CD14-positive monocyte (primary cell): Measurements from ENCODE around the gene CNOT1. TPM values are rescaled to one million over a fixed set of nuclear protein-coding genes. Genes with fewer than 3 reads are reported as not detected.

Source experiments
- DNase-seq, 3 donors: peaks; one replicate each; pipeline ENCODE4 v3.0.0-alpha.2; 2011 to 2022
- H2AFZ ChIP-seq: 2 replicates; pipeline ENCODE4 v1.6.0; 2012; ENCODE audit warnings: mild to moderate bottlenecking, low read depth, low read length, inconsistent platforms; ENCODE audit not compliant: insufficient read depth, poor library complexity, severe bottlenecking
- H3K27ac ChIP-seq, 2 donors: 1 replicate in 1 of 2; 2 replicates in 1 of 2; pipeline ENCODE4 v1.5.1; 2012 to 2013; ENCODE audit warnings: low read length in 2 of 2, control low read depth in 1 of 2, inconsistent platforms in 1 of 2, low read depth in 1 of 2, mild to moderate bottlenecking in 1 of 2
- H3K27me3 ChIP-seq, 2 donors: one replicate each; pipeline versions ENCODE4 v1.6.0 to v1.6.1; 2011 to 2013; ENCODE audit warnings: low read length in 2 of 2; ENCODE audit not compliant: control insufficient read depth in 2 of 2, insufficient read depth in 2 of 2
- H3K36me3 ChIP-seq, 2 donors: replicated peaks in 1 of 2; 1 replicate in 1 of 2; 2 replicates in 1 of 2; pipeline versions ENCODE4 v1.5.1 to v1.6.1; 2012 to 2013; ENCODE audit warnings: low read length in 2 of 2, control low read depth in 1 of 2, inconsistent platforms in 1 of 2, mild to moderate bottlenecking in 1 of 2; ENCODE audit not compliant: insufficient read depth in 2 of 2, control insufficient read depth in 1 of 2
- H3K4me1 ChIP-seq, 2 donors: 1 replicate in 1 of 2; 2 replicates in 1 of 2; pipeline versions ENCODE4 v1.5.1 to v1.6.1; 2012 to 2013; ENCODE audit warnings: low read length in 2 of 2, control low read depth in 1 of 2, inconsistent platforms in 1 of 2, mild to moderate bottlenecking in 1 of 2, moderate library complexity in 1 of 2; ENCODE audit not compliant: insufficient read depth in 2 of 2, control insufficient read depth in 1 of 2
- H3K4me2 ChIP-seq: replicated peaks from 2 replicates; pipeline ENCODE3; 2012; ENCODE audit warnings: low read length, moderate library complexity, mild to moderate bottlenecking; ENCODE audit not compliant: poor library complexity, severe bottlenecking; ENCODE audit errors: extremely low read depth
- H3K4me3 ChIP-seq, 3 experiments: fragments of 200-600 bp in 1 of 3; sonication (generic) in 1 of 3; replicated peaks in 1 of 3; 1 replicate in 2 of 3; 2 replicates in 1 of 3; pipeline ENCODE4 v1.5.1; 2011 to 2013; ENCODE audit warnings: low read length in 3 of 3, mild to moderate bottlenecking in 3 of 3, control low read depth in 2 of 3, low read depth in 2 of 3, inconsistent platforms in 1 of 3, moderate library complexity in 1 of 3
- H3K79me2 ChIP-seq: 2 replicates; pipeline ENCODE4 v1.6.0; 2012; ENCODE audit warnings: mild to moderate bottlenecking, control low read depth, inconsistent platforms, low read length, moderate library complexity; ENCODE audit not compliant: insufficient read depth
- H3K9ac ChIP-seq: 2 replicates; pipeline ENCODE4 v1.6.0; 2017; ENCODE audit warnings: low read length, mild to moderate bottlenecking; ENCODE audit not compliant: insufficient read depth, poor library complexity, severe bottlenecking
- H3K9me3 ChIP-seq, 2 donors: replicated peaks in 1 of 2; 1 replicate in 1 of 2; 2 replicates in 1 of 2; pipeline versions ENCODE4 v1.5.1 to v1.6.1; 2012 to 2013; ENCODE audit warnings: low read length in 2 of 2, control low read depth in 1 of 2; ENCODE audit not compliant: control insufficient read depth in 1 of 2, insufficient read depth in 1 of 2
- H4K20me1 ChIP-seq: 2 replicates; pipeline ENCODE4 v1.6.0; 2012; ENCODE audit warnings: mild to moderate bottlenecking, low read length, control low read depth, moderate library complexity; ENCODE audit not compliant: insufficient read depth
- H3K27ac Mint-ChIP-seq, 7 donors: one replicate each; pipeline ENCODE4 v1.8.0; 2020; ENCODE audit warnings: mild to moderate bottlenecking in 7 of 7, mixed read lengths in 7 of 7, moderate library complexity in 6 of 7, inconsistent platforms in 2 of 7
- H3K27me3 Mint-ChIP-seq, 3 donors: one replicate each; pipeline ENCODE4 v1.8.0; 2021 to 2022; ENCODE audit warnings: low read depth in 3 of 3, mild to moderate bottlenecking in 3 of 3, mixed read lengths in 3 of 3, moderate library complexity in 3 of 3, inconsistent platforms in 1 of 3
- H3K36me3 Mint-ChIP-seq, 2 donors: one replicate each; pipeline ENCODE4 v1.8.0; 2020; ENCODE audit warnings: mixed read lengths in 2 of 2, inconsistent platforms in 1 of 2, mild to moderate bottlenecking in 1 of 2
- H3K4me1 Mint-ChIP-seq: one replicate; pipeline ENCODE4 v1.8.0; 2020; ENCODE audit warnings: mild to moderate bottlenecking, mixed read lengths
- H3K4me3 Mint-ChIP-seq, 2 donors: one replicate each; pipeline ENCODE4 v1.8.0; 2020; ENCODE audit warnings: mild to moderate bottlenecking in 2 of 2, mixed read lengths in 2 of 2, moderate library complexity in 1 of 2
- H3K9me3 Mint-ChIP-seq, 7 donors: one replicate each; pipeline ENCODE4 v1.8.0; 2020 to 2022; ENCODE audit warnings: mixed read lengths in 7 of 7, mild to moderate bottlenecking in 6 of 7, moderate library complexity in 6 of 7, inconsistent platforms in 2 of 7
- WGBS: methylation state at CpG from one replicate; pipeline ENCODE4 v1.1.5; 2013; ENCODE audit warnings: missing lambda C conversion rate; ENCODE audit not compliant: insufficient coverage; 5-methylcytosine and 5-hydroxymethylcytosine counted together
- intact Hi-C, 2 donors: fragments of 100-400 bp; cut with micrococcal nuclease; formaldehyde crosslinking; loops; one replicate each; pipeline versions ENCODE4 v1.15.0 to v1.15.1; 2023
- polyA plus RNA-seq, 3 donors: library from polyadenylated mRNA; depleted of rRNA in 1 of 3; unstranded in 2 of 3; stranded (reverse) in 1 of 3; fragments of 300-500 nt in 2 of 3; fragments of >200 nt in 1 of 3; fragmentation: Illumina TruSeq in 2 of 3; gene quantifications; 1 replicate in 2 of 3; 2 replicates in 1 of 3; pipeline ENCODE4 v1.2.3, GENCODE V29; 2012 to 2021
- TF ChIP-seq, protein P1 (sequence below): fragments of 200-600 bp; IDR thresholded peaks from one replicate; pipeline ENCODE4 v1.8.0; 2022; ENCODE audit warnings: antibody characterized with exemption, mild to moderate bottlenecking

Gene CNOT1
- polyA plus RNA-seq, 3 donors: 50.8 to 182 (median 60.8) TPM

DNA sequence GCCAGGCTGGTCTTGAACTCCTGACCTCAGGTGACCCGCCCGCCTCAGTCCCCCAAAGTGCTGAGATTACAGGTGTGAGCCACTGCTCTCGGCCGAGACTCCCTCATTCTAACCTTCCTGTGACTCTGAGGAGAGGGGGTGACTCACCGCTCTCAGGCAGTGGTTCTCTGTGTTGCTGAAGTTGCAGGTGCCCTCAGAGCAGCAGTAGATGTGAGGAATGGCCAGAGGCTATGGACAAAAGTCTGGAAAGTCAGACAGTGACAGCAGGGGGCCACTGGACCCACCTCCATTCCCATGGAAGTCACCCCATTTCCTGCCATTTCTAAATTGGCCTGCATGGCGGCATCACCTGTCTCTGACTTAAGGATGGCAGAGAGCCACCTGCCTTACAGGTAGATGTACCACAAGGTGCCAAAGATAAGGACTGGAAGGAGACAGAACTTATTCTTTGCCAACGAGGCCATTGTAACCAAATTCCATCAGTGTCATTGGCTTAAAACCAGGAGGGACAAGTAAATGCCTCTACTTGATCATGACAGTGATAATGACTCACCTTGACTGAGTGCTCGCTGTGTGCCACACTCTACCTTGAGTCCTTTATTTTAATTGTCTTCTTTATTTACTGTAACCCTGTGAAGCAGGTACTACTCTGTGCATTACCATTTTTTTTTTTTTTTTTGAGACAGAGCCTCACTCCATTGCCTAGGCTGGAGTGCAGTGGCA lies 15.3 kb upstream of the CNOT1 start:
- no peak overlapping the region for H3K4me2 ChIP-seq
- H3K4me1 ChIP-seq: no peaks in the 10 kb centered on the region
- H3K4me3 ChIP-seq: no peak overlapping the region
- H3K9me3 Mint-ChIP-seq: no peaks in the 10 kb centered on the region
- peaks cover 0 to 5% (median 2%) of the 10 kb centered on the region in 3 donors for H3K27me3 Mint-ChIP-seq
- no peak for DNase-seq
- TF ChIP-seq, protein P1, sequence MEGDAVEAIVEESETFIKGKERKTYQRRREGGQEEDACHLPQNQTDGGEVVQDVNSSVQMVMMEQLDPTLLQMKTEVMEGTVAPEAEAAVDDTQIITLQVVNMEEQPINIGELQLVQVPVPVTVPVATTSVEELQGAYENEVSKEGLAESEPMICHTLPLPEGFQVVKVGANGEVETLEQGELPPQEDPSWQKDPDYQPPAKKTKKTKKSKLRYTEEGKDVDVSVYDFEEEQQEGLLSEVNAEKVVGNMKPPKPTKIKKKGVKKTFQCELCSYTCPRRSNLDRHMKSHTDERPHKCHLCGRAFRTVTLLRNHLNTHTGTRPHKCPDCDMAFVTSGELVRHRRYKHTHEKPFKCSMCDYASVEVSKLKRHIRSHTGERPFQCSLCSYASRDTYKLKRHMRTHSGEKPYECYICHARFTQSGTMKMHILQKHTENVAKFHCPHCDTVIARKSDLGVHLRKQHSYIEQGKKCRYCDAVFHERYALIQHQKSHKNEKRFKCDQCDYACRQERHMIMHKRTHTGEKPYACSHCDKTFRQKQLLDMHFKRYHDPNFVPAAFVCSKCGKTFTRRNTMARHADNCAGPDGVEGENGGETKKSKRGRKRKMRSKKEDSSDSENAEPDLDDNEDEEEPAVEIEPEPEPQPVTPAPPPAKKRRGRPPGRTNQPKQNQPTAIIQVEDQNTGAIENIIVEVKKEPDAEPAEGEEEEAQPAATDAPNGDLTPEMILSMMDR: no peak
- WGBS: 100% methylated on average over 1 of the region's 8 CpGs
- H3K36me3 ChIP-seq: no peaks in the 10 kb centered on the region
- H3K36me3 Mint-ChIP-seq: no peaks in the 10 kb centered on the region
- H3K9ac ChIP-seq: no peak overlapping the region
- no peak overlapping the region for H3K4me3 Mint-ChIP-seq
- H2AFZ ChIP-seq: no peak overlapping the region
- no peaks in the 10 kb centered on the region for H3K79me2 ChIP-seq
- no peaks in the 10 kb centered on the region for H3K4me1 Mint-ChIP-seq
- no peaks in the 10 kb centered on the region for H3K27me3 ChIP-seq
- H3K9me3 ChIP-seq: no peaks in the 10 kb centered on the region
- no peaks in the 10 kb centered on the region for H4K20me1 ChIP-seq
- H3K27ac ChIP-seq: no peak overlapping the region
- no peak overlapping the region for H3K27ac Mint-ChIP-seq
- intact Hi-C loops: no loop called here

DNA sequence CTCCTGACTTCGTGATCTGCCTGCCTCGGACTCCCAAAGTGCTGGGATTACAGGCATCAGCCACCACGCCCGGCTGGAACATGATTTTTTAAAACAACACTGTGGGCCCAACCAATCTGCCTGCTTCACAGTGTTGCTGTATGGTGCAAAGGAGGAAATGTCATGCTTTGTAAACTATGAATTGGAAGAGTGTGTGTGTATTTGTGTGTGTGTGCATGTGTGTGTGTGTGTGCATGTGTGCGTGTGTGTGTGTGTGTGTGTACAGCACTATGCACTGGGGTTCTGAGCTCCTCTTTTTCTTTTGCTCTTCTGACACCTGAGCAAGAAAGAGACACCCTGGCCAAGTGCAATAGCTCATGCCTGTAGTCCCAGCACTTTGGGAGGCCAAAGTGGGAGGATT lies 14.5 kb upstream of the CNOT1 start:
- Histone ChIP-seq H3K9ac (no peak overlapping the region), H3K79me2 (no peaks in the 10 kb centered on the region), H3K36me3 (no peaks in the 10 kb centered on the region), H3K4me1 (no peaks in the 10 kb centered on the region), H3K27me3 (no peaks in the 10 kb centered on the region), H2AFZ (no peak overlapping the region), H3K4me3 (no peak overlapping the region), H3K9me3 (no peaks in the 10 kb centered on the region), H3K4me2 (no peak overlapping the region), H4K20me1 (no peaks in the 10 kb centered on the region), H3K27ac (no peak overlapping the region)
- no peaks in the 10 kb centered on the region for H3K4me1 Mint-ChIP-seq
- intact Hi-C loops: no loop called here
- H3K27ac Mint-ChIP-seq: peak overlapping the region in 1 of 7 donors; percentile 5
- peaks cover 0 to 7% (median 2%) of the 10 kb centered on the region in 3 donors for H3K27me3 Mint-ChIP-seq
- H3K9me3 Mint-ChIP-seq: no peaks in the 10 kb centered on the region
- no peak for DNase-seq
- H3K4me3 Mint-ChIP-seq: no peak overlapping the region
- 77% methylated on average over 5 of the region's 5 CpGs for WGBS
- TF ChIP-seq, protein P1: no peak
- H3K36me3 Mint-ChIP-seq: no peaks in the 10 kb centered on the region
